RWPE2 (cell line): ENCODE results near the gene PPP1R2B.
"Not testable (repeated sequence)": the region's sequence is repeated elsewhere in the genome, so short reads cannot be mapped to it uniquely, and the experiment has no call there.

Experiments
- ATAC-seq: fragments of 200-7000 bp; cut with Tn5 transposase; 3 replicates; pipeline ENCODE4 v1.9.1; 2021; ENCODE audit warnings: low read depth
- DNase-seq: peaks from one replicate; pipeline ENCODE4 v3.0.0-alpha.2; 2020; ENCODE audit warnings: low spot score
- H3K27ac ChIP-seq: fragments of 450-650 bp; 2 replicates; pipeline ENCODE4 v1.5.1; 2017; ENCODE audit warnings: mild to moderate bottlenecking; ENCODE audit not compliant: poor library complexity, severe bottlenecking
- H3K27me3 ChIP-seq: fragments of 250-450 bp; sonication (Bioruptor Pico); 2 replicates; pipeline ENCODE4 v1.5.1; 2021; ENCODE audit warnings: mild to moderate bottlenecking, moderate library complexity; ENCODE audit not compliant: insufficient read depth, poor library complexity, severe bottlenecking
- H3K36me3 ChIP-seq: fragments of 250-450 bp; sonication (Bioruptor Pico); 2 replicates; pipeline ENCODE4 v1.5.1; 2020; ENCODE audit warnings: low read depth, mild to moderate bottlenecking, moderate library complexity
- H3K4me1 ChIP-seq: fragments of 250-450 bp; sonication (Bioruptor Pico); 2 replicates; pipeline ENCODE4 v1.5.1; 2021; ENCODE audit warnings: mild to moderate bottlenecking, moderate library complexity; ENCODE audit not compliant: insufficient read depth, poor library complexity, severe bottlenecking
- H3K4me3 ChIP-seq: fragments of 250-450 bp; sonication (Bioruptor Pico); 2 replicates; pipeline ENCODE4 v1.5.1; 2021; ENCODE audit warnings: mild to moderate bottlenecking, moderate library complexity; ENCODE audit not compliant: severe bottlenecking
- H3K9me3 ChIP-seq: fragments of 250-450 bp; sonication (Bioruptor Pico); 2 replicates; pipeline ENCODE4 v1.5.1; 2021; ENCODE audit warnings: mild to moderate bottlenecking, moderate library complexity; ENCODE audit not compliant: severe bottlenecking
- TF ChIP-seq, protein P1 (sequence below): fragments of 450-650 bp; IDR thresholded peaks from one replicate; pipeline ENCODE4 v1.5.1; 2017; ENCODE audit warnings: mild to moderate bottlenecking, moderate library complexity; ENCODE audit not compliant: poor library complexity, severe bottlenecking

Gene PPP1R2B

DNA sequence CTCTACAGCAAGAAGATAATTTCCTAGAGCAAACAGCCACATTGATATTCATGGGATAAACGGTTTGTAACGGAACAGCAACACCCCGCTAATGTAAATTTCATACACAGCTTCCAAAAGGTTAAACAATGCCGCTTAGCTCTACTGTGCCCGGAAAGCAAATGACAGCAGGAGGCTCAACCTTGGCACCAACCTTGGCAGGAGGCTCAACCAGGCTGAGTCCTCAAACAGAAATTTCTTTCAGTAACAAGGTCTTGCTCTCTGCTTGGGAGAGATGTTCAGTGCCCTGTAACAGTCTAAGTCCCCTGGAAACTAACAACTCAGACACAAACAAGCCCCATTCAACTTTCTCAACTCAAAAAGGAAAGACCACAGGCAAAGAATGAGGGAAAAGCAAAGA is 11.1 kb upstream of the PPP1R2B start:
- H3K27ac ChIP-seq: no peak overlapping the region
- no peaks in the 10 kb centered on the region for H3K27me3 ChIP-seq
- no peak overlapping the region for H3K4me3 ChIP-seq
- H3K36me3 ChIP-seq: no peaks in the 10 kb centered on the region
- no peaks in the 10 kb centered on the region for H3K4me1 ChIP-seq
- peaks cover 5% of the 10 kb centered on the region for H3K9me3 ChIP-seq
- TF ChIP-seq, protein P1, sequence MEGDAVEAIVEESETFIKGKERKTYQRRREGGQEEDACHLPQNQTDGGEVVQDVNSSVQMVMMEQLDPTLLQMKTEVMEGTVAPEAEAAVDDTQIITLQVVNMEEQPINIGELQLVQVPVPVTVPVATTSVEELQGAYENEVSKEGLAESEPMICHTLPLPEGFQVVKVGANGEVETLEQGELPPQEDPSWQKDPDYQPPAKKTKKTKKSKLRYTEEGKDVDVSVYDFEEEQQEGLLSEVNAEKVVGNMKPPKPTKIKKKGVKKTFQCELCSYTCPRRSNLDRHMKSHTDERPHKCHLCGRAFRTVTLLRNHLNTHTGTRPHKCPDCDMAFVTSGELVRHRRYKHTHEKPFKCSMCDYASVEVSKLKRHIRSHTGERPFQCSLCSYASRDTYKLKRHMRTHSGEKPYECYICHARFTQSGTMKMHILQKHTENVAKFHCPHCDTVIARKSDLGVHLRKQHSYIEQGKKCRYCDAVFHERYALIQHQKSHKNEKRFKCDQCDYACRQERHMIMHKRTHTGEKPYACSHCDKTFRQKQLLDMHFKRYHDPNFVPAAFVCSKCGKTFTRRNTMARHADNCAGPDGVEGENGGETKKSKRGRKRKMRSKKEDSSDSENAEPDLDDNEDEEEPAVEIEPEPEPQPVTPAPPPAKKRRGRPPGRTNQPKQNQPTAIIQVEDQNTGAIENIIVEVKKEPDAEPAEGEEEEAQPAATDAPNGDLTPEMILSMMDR: no peak
- ATAC-seq (no peak), DNase-seq (no peak)

DNA sequence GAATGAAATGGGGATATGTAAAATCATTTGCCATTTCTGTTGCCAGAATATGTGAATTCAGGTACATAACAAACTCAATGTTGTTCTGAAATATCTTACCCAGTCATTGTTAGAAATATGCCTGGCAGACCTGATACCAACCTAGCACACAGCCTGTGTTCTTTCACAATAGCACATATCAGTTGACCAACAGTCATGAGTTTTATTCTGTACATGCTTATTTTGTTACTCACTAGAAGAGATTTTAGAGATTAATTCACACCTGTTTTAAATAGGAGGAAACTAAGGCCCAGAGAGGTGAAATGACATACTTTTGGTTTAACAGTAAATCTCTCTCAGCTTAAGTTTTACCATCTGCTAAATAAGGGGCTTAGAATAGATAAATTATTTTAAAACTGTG is 8.4 kb upstream of the PPP1R2B start:
- TF ChIP-seq, protein P1: no peak
- Histone ChIP-seq H3K4me1 (no peaks in the 10 kb centered on the region), H3K27me3 (no peaks in the 10 kb centered on the region), H3K9me3 (no peaks in the 10 kb centered on the region), H3K27ac (no peak overlapping the region), H3K36me3 (no peaks in the 10 kb centered on the region), H3K4me3 (no peak overlapping the region)
- ATAC-seq: no peak
- no peak for DNase-seq

DNA sequence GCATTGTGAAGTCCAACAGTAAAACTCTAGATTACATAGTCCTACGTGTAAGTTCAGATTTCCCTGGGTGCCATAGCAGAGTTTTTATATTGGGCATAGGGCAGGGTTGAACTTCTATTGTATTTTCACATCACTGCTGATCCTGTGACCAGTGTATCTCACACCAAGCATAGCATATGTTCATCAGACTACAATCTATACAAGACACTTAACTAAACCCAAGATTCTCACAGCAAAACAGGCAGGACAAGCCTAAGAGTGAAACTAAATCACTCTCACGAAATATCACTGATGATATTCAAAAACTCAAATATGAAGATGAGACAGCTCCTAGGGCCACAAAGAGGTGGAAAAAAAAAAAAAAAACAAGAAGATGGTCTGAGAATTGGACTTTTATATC is 3.2 kb upstream of the PPP1R2B start:
- H3K36me3 ChIP-seq: no peaks in the 10 kb centered on the region
- no peaks in the 10 kb centered on the region for H3K4me1 ChIP-seq
- DNase-seq (no peak), ATAC-seq (no peak)
- H3K27ac ChIP-seq: no peak overlapping the region
- H3K4me3 ChIP-seq: no peak overlapping the region
- TF ChIP-seq, protein P1: no peak
- peaks cover 5% of the 10 kb centered on the region for H3K27me3 ChIP-seq
- peaks cover 4% of the 10 kb centered on the region for H3K9me3 ChIP-seq

DNA sequence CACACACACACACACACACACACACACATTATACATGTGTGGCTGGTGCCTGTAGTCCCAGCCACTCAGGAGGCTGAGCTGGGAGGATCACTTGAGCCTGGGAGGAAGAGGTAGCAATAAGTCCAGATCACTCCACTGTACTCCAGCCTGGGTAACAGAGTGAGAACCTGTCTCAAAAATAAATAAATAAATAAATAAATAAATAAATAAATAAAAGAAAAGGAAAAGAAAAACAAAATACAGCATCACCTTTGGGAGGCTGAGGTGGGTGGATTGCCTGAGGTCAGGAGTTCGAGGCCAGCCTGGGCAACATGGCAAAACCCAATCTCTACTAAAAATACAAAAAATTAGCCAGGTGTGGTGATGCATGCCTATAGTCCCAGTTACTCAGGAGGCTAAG is 1.6 kb upstream of the PPP1R2B start:
- not testable (repeated sequence) for H3K9me3 ChIP-seq, H3K27me3 ChIP-seq, H3K36me3 ChIP-seq, ATAC-seq, DNase-seq, H3K4me3 ChIP-seq, H3K4me1 ChIP-seq, H3K27ac ChIP-seq

DNA sequence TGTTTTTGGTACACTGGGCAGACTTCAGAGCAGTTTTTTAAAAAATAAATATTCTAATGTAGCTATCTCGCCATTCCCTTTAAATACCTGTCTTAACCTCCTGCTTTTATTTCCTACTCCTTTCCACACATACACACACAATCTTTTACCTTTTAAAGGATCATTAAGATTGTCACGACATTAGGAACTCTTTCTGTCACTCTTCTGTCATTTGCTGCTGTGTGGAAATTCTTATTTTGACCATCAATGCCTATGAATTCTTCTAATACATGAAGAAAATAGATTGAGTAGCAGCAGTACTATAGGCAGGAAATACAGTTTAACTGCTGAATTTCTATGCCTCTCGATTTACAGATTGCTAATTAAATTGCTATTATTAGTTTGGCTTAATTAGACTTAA is 1.8 kb downstream of the PPP1R2B start:
- DNase-seq (no peak), ATAC-seq (no peak)
- Histone ChIP-seq H3K9me3 (peaks cover 9% of the 10 kb centered on the region), H3K4me3 (no peak overlapping the region), H3K4me1 (no peaks in the 10 kb centered on the region), H3K27ac (no peak overlapping the region), H3K27me3 (peaks cover 10% of the 10 kb centered on the region), H3K36me3 (no peaks in the 10 kb centered on the region)
- TF ChIP-seq, protein P1: no peak

DNA sequence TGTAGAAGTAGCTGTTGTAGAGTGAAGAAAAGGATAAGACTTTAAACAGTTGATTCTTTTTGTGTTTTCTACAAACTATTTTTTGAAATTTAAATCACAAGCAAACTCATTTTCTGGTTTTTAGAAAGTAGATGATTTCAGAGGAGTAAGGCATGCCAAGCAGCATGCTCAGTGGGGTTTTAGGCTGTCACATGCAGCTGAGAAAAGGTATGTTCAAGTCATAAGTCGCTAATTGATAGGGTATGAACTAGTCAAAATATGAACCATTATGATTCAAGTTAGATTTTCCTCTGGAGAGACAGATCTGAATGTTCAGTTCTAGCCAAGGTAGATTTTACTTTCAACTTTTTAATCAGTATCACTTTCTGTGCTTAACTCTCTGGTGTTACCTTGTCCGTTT is 3.0 kb downstream of the PPP1R2B start:
- not testable (repeated sequence) for H3K4me1 ChIP-seq, H3K36me3 ChIP-seq, H3K27me3 ChIP-seq, H3K9me3 ChIP-seq, ATAC-seq, H3K4me3 ChIP-seq, DNase-seq, H3K27ac ChIP-seq
